OCI-LY3 (cell line): ENCODE measurements around the gene C2.

ENCODE experiments used
- EZH2phosphoT487 ChIP-seq: fragments of 200-600 bp; shearing (Covaris generic); IDR thresholded peaks from 2 replicates; pipeline ENCODE4 v1.6.1; 2018; ENCODE audit warnings: antibody characterized with exemption, mixed run types, low read depth
- TF ChIP-seq, protein P1 (sequence below): fragments of 200-600, 300-600 bp; sonication (generic); IDR thresholded peaks from 2 replicates; pipeline ENCODE4 v1.5.1; 2014; ENCODE audit warnings: antibody characterized with exemption, low read length, low read depth

DNA sequence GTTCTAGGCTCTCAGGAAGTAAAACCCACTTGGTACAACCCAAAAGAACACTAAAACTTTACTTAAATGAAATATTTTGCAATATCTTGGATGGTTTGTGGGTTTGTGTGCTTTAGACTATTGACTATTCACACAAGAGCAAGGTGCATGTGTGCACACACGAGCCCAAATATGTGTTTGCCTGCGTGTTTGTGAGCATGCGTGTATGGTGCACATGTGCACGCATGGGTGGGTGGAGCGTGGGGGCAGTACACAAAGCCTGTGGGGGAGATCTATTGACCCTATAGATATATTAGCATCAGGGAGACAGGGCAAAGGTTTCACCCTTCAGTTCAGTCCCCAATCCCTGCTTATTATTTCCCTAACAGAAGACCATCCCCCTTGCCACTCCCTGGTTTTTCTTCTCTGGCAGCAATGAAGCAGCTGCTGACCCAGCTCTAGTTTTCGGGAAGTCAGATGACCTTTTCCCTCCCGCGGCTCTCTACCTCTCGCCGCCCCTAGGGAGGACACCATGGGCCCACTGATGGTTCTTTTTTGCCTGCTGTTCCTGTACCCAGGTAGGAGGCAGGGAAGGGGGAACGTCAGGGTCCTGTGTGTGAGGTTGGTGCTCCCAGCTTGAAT lies at the start of gene C2:
- TF ChIP-seq, protein P1, sequence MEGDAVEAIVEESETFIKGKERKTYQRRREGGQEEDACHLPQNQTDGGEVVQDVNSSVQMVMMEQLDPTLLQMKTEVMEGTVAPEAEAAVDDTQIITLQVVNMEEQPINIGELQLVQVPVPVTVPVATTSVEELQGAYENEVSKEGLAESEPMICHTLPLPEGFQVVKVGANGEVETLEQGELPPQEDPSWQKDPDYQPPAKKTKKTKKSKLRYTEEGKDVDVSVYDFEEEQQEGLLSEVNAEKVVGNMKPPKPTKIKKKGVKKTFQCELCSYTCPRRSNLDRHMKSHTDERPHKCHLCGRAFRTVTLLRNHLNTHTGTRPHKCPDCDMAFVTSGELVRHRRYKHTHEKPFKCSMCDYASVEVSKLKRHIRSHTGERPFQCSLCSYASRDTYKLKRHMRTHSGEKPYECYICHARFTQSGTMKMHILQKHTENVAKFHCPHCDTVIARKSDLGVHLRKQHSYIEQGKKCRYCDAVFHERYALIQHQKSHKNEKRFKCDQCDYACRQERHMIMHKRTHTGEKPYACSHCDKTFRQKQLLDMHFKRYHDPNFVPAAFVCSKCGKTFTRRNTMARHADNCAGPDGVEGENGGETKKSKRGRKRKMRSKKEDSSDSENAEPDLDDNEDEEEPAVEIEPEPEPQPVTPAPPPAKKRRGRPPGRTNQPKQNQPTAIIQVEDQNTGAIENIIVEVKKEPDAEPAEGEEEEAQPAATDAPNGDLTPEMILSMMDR, result no peak
- TF ChIP-seq EZH2phosphoT487, result no peak
